Prostate gland (tissue), 2 donors: ENCODE measurements around the gene TTLL12. TPM values are rescaled to one million over a fixed set of nuclear protein-coding genes. Genes with fewer than 3 reads are reported as not detected.

Source experiments
- DNase-seq: peaks from one replicate; pipeline ENCODE4 v3.0.0-alpha.2; 2019; ENCODE audit warnings: low spot score
- H3K27ac ChIP-seq, 2 donors: fragments of 200-600 bp; sonication (generic); 2 replicates each; pipeline ENCODE4 v1.5.1; 2017 to 2019
- H3K27me3 ChIP-seq: fragments of 200-600 bp; sonication (generic); replicated peaks from 2 replicates; pipeline ENCODE4 v1.5.1; 2019; ENCODE audit not compliant: insufficient read depth
- H3K36me3 ChIP-seq, 2 donors: fragments of 200-600 bp; sonication (generic); 1 replicate in 1 of 2; 2 replicates in 1 of 2; pipeline versions ENCODE4 v1.5.1 to v1.8.1; 2017 to 2019
- H3K4me1 ChIP-seq: fragments of 200-600 bp; sonication (generic); replicated peaks from 2 replicates; pipeline ENCODE4 v1.5.1; 2019
- H3K4me3 ChIP-seq, 2 donors: fragments of 200-600 bp; sonication (generic); 2 replicates each; pipeline ENCODE4 v1.5.1; 2017 to 2019
- H3K9me3 ChIP-seq: fragments of 200-600 bp; sonication (generic); 2 replicates; pipeline ENCODE4 v1.5.1; 2017
- CTCF ChIP-seq, 4 experiments: fragments of 200-600 bp in 2 of 4; fragments of 450-650 bp in 2 of 4; sonication (generic) in 2 of 4; IDR thresholded peaks; 1 replicate in 3 of 4; 2 replicates in 1 of 4; pipeline ENCODE4 v1.5.1; 2016 to 2019; ENCODE audit warnings: antibody characterized with exemption in 4 of 4, mild to moderate bottlenecking in 2 of 4, moderate library complexity in 2 of 4
- POLR2A ChIP-seq: fragments of 450-650 bp; IDR thresholded peaks from one replicate; pipeline ENCODE4 v1.6.1; 2016; ENCODE audit warnings: antibody characterized with exemption, mild to moderate bottlenecking
- POLR2AphosphoS5 ChIP-seq: sonication (generic); formaldehyde crosslinking; IDR thresholded peaks from one replicate; pipeline ENCODE4 v1.6.1; 2017; ENCODE audit warnings: antibody characterized with exemption
- WGBS: methylation state at CpG from one replicate; pipeline ENCODE4 v1.1.5; 2018; 5-methylcytosine and 5-hydroxymethylcytosine counted together
- intact Hi-C: fragments of 100-400 bp; cut with DNase I; formaldehyde crosslinking; loops from one replicate; pipeline ENCODE4 v1.14.2; 2022
- total RNA-seq, 2 donors: library from RNA; depleted of rRNA; stranded (reverse); fragments of >200 nt; gene quantifications; one replicate each; pipeline ENCODE4 v1.1.0, GENCODE V29; 2016

Gene TTLL12
- total RNA-seq, 2 donors from 2014 or later: 62.5 to 118 TPM

DNA sequence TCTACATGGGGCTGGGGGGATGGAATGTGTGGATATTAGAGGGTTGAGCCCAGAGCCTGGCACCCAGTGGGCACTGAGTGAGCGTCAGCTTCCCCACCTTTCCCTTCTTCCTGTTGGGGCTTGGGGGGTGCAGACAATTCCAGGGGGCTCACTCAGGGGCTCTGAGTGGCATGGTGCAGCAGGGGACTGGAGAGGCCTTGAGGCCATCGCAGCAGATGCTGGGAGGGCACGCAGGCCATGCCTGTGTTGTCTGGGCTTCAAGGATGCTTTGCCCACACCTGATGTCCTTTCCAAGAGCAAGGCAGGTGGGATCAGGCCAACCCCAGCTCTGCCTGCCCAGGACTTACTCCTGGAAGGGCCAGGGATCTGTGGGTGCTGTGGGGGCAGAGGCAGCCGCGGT, 11.2 kb upstream of the TTLL12 start:
- 89% methylated on average over 5 of the region's 5 CpGs for WGBS
- Histone ChIP-seq H3K9me3 (no peaks in the 10 kb centered on the region), H3K4me1 (no peaks in the 10 kb centered on the region), H3K27ac (no peak overlapping the region), H3K36me3 (no peaks in the 10 kb centered on the region), H3K4me3 (no peak overlapping the region), H3K27me3 (no peaks in the 10 kb centered on the region)
- DNase-seq: no peak
- no peak for TF ChIP-seq POLR2A
- no peak for TF ChIP-seq POLR2AphosphoS5
- no peak for TF ChIP-seq CTCF (IDR thresholded peaks at IDR 0.05)
- intact Hi-C loops: no loop called here

- WGBS: 43% methylated on average over 22 of the region's 22 CpGs
- TF ChIP-seq POLR2A (no peak), CTCF (IDR thresholded peaks at IDR 0.05) (no peak), POLR2AphosphoS5 (no peak)
Observed at GRCh38 chr22:43197271-43197941, 10.5 kb upstream of the TTLL12 start.

GRCh38 chr22:43191831-43192230, 4.9 kb upstream of the TTLL12 start:
- Histone ChIP-seq H3K4me3 (no peak overlapping the region), H3K27ac (no peak overlapping the region), H3K36me3 (no peaks in the 10 kb centered on the region), H3K27me3 (no peaks in the 10 kb centered on the region), H3K4me1 (no peaks in the 10 kb centered on the region), H3K9me3 (no peaks in the 10 kb centered on the region)
- no peak for TF ChIP-seq CTCF (IDR thresholded peaks at IDR 0.05)
- TF ChIP-seq POLR2AphosphoS5: no peak
- no peak for TF ChIP-seq POLR2A
- DNase-seq: no peak
- intact Hi-C loops: no loop called here

More at GRCh38 chr22:43197271-43197941, 10.5 kb upstream of the TTLL12 start:
- Histone ChIP-seq H3K27me3 (no peaks in the 10 kb centered on the region), H3K36me3 (no peaks in the 10 kb centered on the region), H3K27ac (no peak overlapping the region), H3K4me1 (no peaks in the 10 kb centered on the region), H3K4me3 (no peak overlapping the region), H3K9me3 (no peaks in the 10 kb centered on the region)
- intact Hi-C loops: no loop called here
- DNase-seq: no peak

GRCh38 chr22:43188829-43189545, 2.1 kb upstream of the TTLL12 start:
- 84% methylated on average over 5 of the region's 5 CpGs for WGBS
- DNase-seq: no peak
- H3K27me3 ChIP-seq: no peaks in the 10 kb centered on the region
- H3K4me1 ChIP-seq: peaks cover 3% of the 10 kb centered on the region
- no peak for TF ChIP-seq POLR2AphosphoS5
- TF ChIP-seq CTCF (IDR thresholded peaks at IDR 0.05): no peak
- TF ChIP-seq POLR2A: no peak
- no peak overlapping the region for H3K4me3 ChIP-seq
- H3K9me3 ChIP-seq: no peaks in the 10 kb centered on the region
- H3K36me3 ChIP-seq: no peaks in the 10 kb centered on the region
- intact Hi-C loops: no loop called here
- H3K27ac ChIP-seq: no peak overlapping the region
